HEK293 (cell line): ENCODE measurements around the gene LBX1.

Source experiments
- CTCF ChIA-PET: fragments of 350-600 bp; formaldehyde crosslinking; extraction: SDS; loops from one replicate; lab custom pipeline; 2021; ENCODE audit warnings: antibody characterized with exemption; lab: Yijun Ruan, JAX
- POLR2A ChIA-PET: fragments of 300-600 bp; formaldehyde crosslinking; extraction: SDS; loops from one replicate; lab custom pipeline; 2020; ENCODE audit warnings: antibody characterized with exemption, inconsistent platforms; lab: Yijun Ruan, JAX
- H3K27ac ChIP-seq: fragments of 200-500 bp; sonication (Bioruptor generic); 2 replicates; pipeline ENCODE4 v1.5.1; 2014; ENCODE audit warnings: low read depth, low read length, control low read depth, inconsistent platforms; ENCODE audit errors: extremely low read depth
- H3K36me3 ChIP-seq, 2 experiments: fragments of 200-500 bp in 1 of 2; sonication (Bioruptor generic) in 1 of 2; 1 replicate in 1 of 2; 2 replicates in 1 of 2; pipeline ENCODE4 v1.5.1; 2014 to 2017; ENCODE audit warnings: inconsistent platforms in 2 of 2, low read length in 2 of 2; ENCODE audit not compliant: control insufficient read depth in 2 of 2, insufficient read depth in 1 of 2
- H3K4me1 ChIP-seq: fragments of 200-500 bp; sonication (Bioruptor generic); 2 replicates; pipeline ENCODE4 v1.5.1; 2014; ENCODE audit warnings: mild to moderate bottlenecking, low read length, inconsistent platforms; ENCODE audit not compliant: control insufficient read depth, insufficient read depth
- H3K4me3 ChIP-seq: 2 replicates; pipeline ENCODE4 v1.5.1; 2011; ENCODE audit warnings: low read depth, mild to moderate bottlenecking, control low read depth, low read length, moderate library complexity
- H3K9me3 ChIP-seq: fragments of 200-500 bp; sonication (Bioruptor generic); 2 replicates; pipeline ENCODE4 v1.5.1; 2014; ENCODE audit warnings: low read depth, low read length, inconsistent platforms; ENCODE audit not compliant: control insufficient read depth, insufficient read depth
- KLF8 ChIP-seq: fragments of 450-650 bp; formaldehyde crosslinking; IDR thresholded peaks from 2 replicates; pipeline ENCODE4 v1.5.1; 2016; ENCODE audit warnings: missing biosample characterization, missing genetic modification characterization
- SALL2 ChIP-seq: fragments of 450-650 bp; formaldehyde crosslinking; IDR thresholded peaks from 2 replicates; pipeline ENCODE4 v1.5.0; 2017; ENCODE audit warnings: missing biosample characterization, mild to moderate bottlenecking, missing genetic modification characterization, borderline replicate concordance
- SP3 ChIP-seq: fragments of 450-650 bp; formaldehyde crosslinking; IDR thresholded peaks from 2 replicates; pipeline ENCODE4 v1.5.1; 2016; ENCODE audit warnings: missing biosample characterization, missing genetic modification characterization
- TRIM28 ChIP-seq: IDR thresholded peaks from 2 replicates; pipeline ENCODE4 v1.6.1; 2011; ENCODE audit warnings: low read length, control low read depth, borderline replicate concordance
- ZBTB10 ChIP-seq: fragments of 450-650 bp; formaldehyde crosslinking; IDR thresholded peaks from 2 replicates; pipeline ENCODE4 v1.5.1; 2016; ENCODE audit warnings: missing biosample characterization, missing genetic modification characterization
- ZBTB17 ChIP-seq: fragments of 450-650 bp; formaldehyde crosslinking; IDR thresholded peaks from 2 replicates; pipeline ENCODE4 v1.5.1; 2016; ENCODE audit warnings: missing biosample characterization, missing genetic modification characterization
- ZIC2 ChIP-seq: fragments of 450-650 bp; formaldehyde crosslinking; IDR thresholded peaks from 2 replicates; pipeline ENCODE4 v1.5.1; 2016; ENCODE audit warnings: missing biosample characterization, missing genetic modification characterization
- ZNF10 ChIP-seq: fragments of 450-650 bp; formaldehyde crosslinking; IDR thresholded peaks from 2 replicates; pipeline ENCODE4 v1.5.1; 2017; ENCODE audit warnings: missing biosample characterization, missing genetic modification characterization
- ZNF184 ChIP-seq: fragments of 450-650 bp; IDR thresholded peaks from 2 replicates; pipeline ENCODE4 v1.5.1; 2018; ENCODE audit warnings: missing biosample characterization, mild to moderate bottlenecking, missing genetic modification characterization
- ZNF223 ChIP-seq: fragments of 450-650 bp; formaldehyde crosslinking; IDR thresholded peaks from 2 replicates; pipeline ENCODE4 v1.5.1; 2016; ENCODE audit warnings: missing biosample characterization, missing genetic modification characterization
- ZNF350 ChIP-seq: fragments of 450-650 bp; formaldehyde crosslinking; IDR thresholded peaks from 2 replicates; pipeline ENCODE4 v1.5.0; 2017; ENCODE audit warnings: missing biosample characterization, mild to moderate bottlenecking, missing genetic modification characterization
- ZNF473 ChIP-seq: fragments of 450-650 bp; formaldehyde crosslinking; IDR thresholded peaks from 2 replicates; pipeline ENCODE4 v1.5.1; 2017; ENCODE audit warnings: missing biosample characterization, missing genetic modification characterization
- ZNF530 ChIP-seq: fragments of 450-650 bp; formaldehyde crosslinking; IDR thresholded peaks from 2 replicates; pipeline ENCODE4 v1.5.1; 2016; ENCODE audit warnings: low read depth, missing biosample characterization, missing genetic modification characterization
- ZNF548 ChIP-seq: fragments of 450-650 bp; formaldehyde crosslinking; IDR thresholded peaks from 2 replicates; pipeline ENCODE4 v1.5.1; 2016; ENCODE audit warnings: missing biosample characterization, missing genetic modification characterization
- ZNF629 ChIP-seq: fragments of 450-650 bp; formaldehyde crosslinking; IDR thresholded peaks from 2 replicates; pipeline ENCODE4 v1.5.1; 2017; ENCODE audit warnings: missing biosample characterization, missing genetic modification characterization
- ZNF677 ChIP-seq: fragments of 450-650 bp; IDR thresholded peaks from 2 replicates; pipeline ENCODE4 v1.5.0; 2018; ENCODE audit warnings: missing biosample characterization, mild to moderate bottlenecking, missing genetic modification characterization, moderate library complexity
- ZNF776 ChIP-seq: fragments of 450-650 bp; formaldehyde crosslinking; IDR thresholded peaks from 2 replicates; pipeline ENCODE4 v1.5.0; 2017; ENCODE audit warnings: missing biosample characterization, missing genetic modification characterization, borderline replicate concordance
- ZNF785 ChIP-seq: fragments of 450-650 bp; formaldehyde crosslinking; IDR thresholded peaks from 2 replicates; pipeline ENCODE4 v1.5.1; 2016; ENCODE audit warnings: missing biosample characterization, missing genetic modification characterization
- ZNF792 ChIP-seq: fragments of 450-650 bp; formaldehyde crosslinking; IDR thresholded peaks from 2 replicates; pipeline ENCODE4 v1.5.1; 2016; ENCODE audit warnings: missing biosample characterization, missing genetic modification characterization
- TF ChIP-seq, protein P1 (sequence below): sonication (generic); formaldehyde crosslinking; IDR thresholded peaks from 2 replicates; pipeline ENCODE4 v1.8.1; 2022; ENCODE audit warnings: mild to moderate bottlenecking, moderate library complexity, missing genetic modification reagents
- TF ChIP-seq, protein P2 (sequence below): fragments of 450-650 bp; formaldehyde crosslinking; IDR thresholded peaks from 2 replicates; pipeline ENCODE4 v1.5.1; 2016; ENCODE audit warnings: missing biosample characterization, missing genetic modification characterization
- TF ChIP-seq, protein P3 (sequence below): fragments of 450-650 bp; formaldehyde crosslinking; IDR thresholded peaks from 2 replicates; pipeline ENCODE4 v1.5.1; 2017; ENCODE audit warnings: missing biosample characterization, missing genetic modification characterization

LBX1 gene

GRCh38 chr10:101263150-101263752 is 34.0 kb upstream of the LBX1 start (continued):
- TF ChIP-seq SP3 (tag by site-specific recombination) (no peak), TRIM28 (no peak), ZNF223 (tag by site-specific recombination) (no peak), ZNF677 (no peak), ZNF629 (0 out of 2 replicates have a peak, but pooled peaks have one; percentile 16), ZNF10 (peak; percentile 45; the same call in 1 of the 2 replicates), ZNF776 (tag by site-specific recombination) (no peak), ZNF350 (tag by site-specific recombination) (no peak), ZNF530 (tag by site-specific recombination) (no peak), ZBTB17 (0 out of 2 replicates have a peak, but pooled peaks have one; percentile 34), ZNF184 (tag by site-specific recombination) (no peak), ZNF548 (tag by site-specific recombination) (no peak), SALL2 (tag by site-specific recombination) (no peak)
- TF ChIP-seq, protein P1, sequence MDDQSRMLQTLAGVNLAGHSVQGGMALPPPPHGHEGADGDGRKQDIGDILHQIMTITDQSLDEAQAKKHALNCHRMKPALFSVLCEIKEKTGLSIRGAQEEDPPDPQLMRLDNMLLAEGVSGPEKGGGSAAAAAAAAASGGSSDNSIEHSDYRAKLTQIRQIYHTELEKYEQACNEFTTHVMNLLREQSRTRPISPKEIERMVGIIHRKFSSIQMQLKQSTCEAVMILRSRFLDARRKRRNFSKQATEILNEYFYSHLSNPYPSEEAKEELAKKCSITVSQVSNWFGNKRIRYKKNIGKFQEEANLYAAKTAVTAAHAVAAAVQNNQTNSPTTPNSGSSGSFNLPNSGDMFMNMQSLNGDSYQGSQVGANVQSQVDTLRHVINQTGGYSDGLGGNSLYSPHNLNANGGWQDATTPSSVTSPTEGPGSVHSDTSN (CRISPR knock-in tag) = no peak
- TF ChIP-seq, protein P2, sequence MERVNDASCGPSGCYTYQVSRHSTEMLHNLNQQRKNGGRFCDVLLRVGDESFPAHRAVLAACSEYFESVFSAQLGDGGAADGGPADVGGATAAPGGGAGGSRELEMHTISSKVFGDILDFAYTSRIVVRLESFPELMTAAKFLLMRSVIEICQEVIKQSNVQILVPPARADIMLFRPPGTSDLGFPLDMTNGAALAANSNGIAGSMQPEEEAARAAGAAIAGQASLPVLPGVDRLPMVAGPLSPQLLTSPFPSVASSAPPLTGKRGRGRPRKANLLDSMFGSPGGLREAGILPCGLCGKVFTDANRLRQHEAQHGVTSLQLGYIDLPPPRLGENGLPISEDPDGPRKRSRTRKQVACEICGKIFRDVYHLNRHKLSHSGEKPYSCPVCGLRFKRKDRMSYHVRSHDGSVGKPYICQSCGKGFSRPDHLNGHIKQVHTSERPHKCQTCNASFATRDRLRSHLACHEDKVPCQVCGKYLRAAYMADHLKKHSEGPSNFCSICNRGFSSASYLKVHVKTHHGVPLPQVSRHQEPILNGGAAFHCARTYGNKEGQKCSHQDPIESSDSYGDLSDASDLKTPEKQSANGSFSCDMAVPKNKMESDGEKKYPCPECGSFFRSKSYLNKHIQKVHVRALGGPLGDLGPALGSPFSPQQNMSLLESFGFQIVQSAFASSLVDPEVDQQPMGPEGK (tag by site-specific recombination) = 0 out of 2 replicates have a peak, but pooled peaks have one; percentile 6
- TF ChIP-seq, protein P3, sequence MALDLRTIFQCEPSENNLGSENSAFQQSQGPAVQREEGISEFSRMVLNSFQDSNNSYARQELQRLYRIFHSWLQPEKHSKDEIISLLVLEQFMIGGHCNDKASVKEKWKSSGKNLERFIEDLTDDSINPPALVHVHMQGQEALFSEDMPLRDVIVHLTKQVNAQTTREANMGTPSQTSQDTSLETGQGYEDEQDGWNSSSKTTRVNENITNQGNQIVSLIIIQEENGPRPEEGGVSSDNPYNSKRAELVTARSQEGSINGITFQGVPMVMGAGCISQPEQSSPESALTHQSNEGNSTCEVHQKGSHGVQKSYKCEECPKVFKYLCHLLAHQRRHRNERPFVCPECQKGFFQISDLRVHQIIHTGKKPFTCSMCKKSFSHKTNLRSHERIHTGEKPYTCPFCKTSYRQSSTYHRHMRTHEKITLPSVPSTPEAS = peak; percentile 90
- TF ChIP-seq, all 188 proteins: peak for 8

DNA sequence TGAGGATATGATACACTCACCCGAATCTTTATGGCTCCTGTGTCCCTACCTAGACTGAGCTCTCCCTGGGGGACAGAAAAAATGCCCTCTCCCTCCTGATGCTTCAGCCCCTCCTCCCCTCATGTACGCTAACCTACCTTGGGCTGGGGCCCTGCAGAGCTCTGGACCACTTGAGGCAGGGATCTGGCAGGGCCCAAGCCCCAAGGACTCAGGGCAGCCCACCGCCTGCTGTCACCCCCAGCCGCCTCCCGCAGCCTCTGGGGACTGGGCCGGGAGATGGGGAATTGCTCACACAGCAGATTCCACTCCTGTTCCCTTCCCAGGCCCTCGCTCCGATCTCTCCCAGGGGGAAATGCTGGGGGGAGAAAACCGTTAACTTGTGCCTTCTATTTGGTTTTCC is 32.9 kb upstream of the LBX1 start:
- no peak for TF ChIP-seq ZNF785 (tag by site-specific recombination)
- peak; percentile 85 for TF ChIP-seq ZIC2 (tag by site-specific recombination)
- no peak for TF ChIP-seq ZNF792 (tag by site-specific recombination)
- TF ChIP-seq KLF8 (tag by site-specific recombination) = no peak
- no peak for TF ChIP-seq ZNF473 (tag by site-specific recombination)
- TF ChIP-seq ZBTB10 (tag by site-specific recombination) = no peak
- TF ChIP-seq, all 188 proteins: peak for 1
- H3K36me3 ChIP-seq = no peaks in the 10 kb centered on the region
- ChIA-PET CTCF (interaction anchor here (3.7 kb wide), 1 partner anchor 11 kb away, joined by 25 read pairs; no protein-coding TSS in a partner anchor), POLR2A (no interaction called here)
- no peak overlapping the region for H3K4me3 ChIP-seq
- no peak overlapping the region for H3K27ac ChIP-seq
- no peaks in the 10 kb centered on the region for H3K9me3 ChIP-seq
- H3K4me1 ChIP-seq = no peaks in the 10 kb centered on the region
